ENCODE results near the gene PIGA. TPM values are rescaled to one million over a fixed set of nuclear protein-coding genes. Genes with fewer than 3 reads are reported as not detected.

The PIGA gene
- total RNA-seq, 1 experiment from 2014 or later = 10.2 TPM

Other genes with a start within 250 kb of the PIGA start
- 2.1 and 4.2 TPM in 2 replicates for gene ASB9, start 65.4 kb downstream of the PIGA start, total RNA-seq (2014; rRNA removed)
- not detected in 2 replicates for gene ASB11, start 19.9 kb downstream of the PIGA start, total RNA-seq (2014; rRNA removed)
- not detected in 2 replicates for gene VEGFD, start 48.9 kb upstream of the PIGA start, total RNA-seq (2014; rRNA removed)
- gene PIR, start 157.8 kb upstream of the PIGA start, total RNA-seq (2014; rRNA removed) = 2.9 and 4.2 TPM in 2 replicates
- gene BMX, start 165.3 kb upstream of the PIGA start, total RNA-seq (2014; rRNA removed) = not detected in 2 replicates